Measurements from ENCODE around the gene UTP3.

The UTP3 gene

GRCh38 chr4:70713453-70714078, 25.2 kb downstream of the UTP3 start:
- H3K4me2 ChIP-seq (ENCODE audit: low read length), result no peak overlapping the region
- no peak overlapping the region for H3K27ac ChIP-seq
- H3K27me3 ChIP-seq (ENCODE audit: control insufficient read depth, insufficient read depth, low read length), result no peaks in the 10 kb centered on the region
- TF ChIP-seq CTCF (IDR thresholded peaks at IDR 0.05), result no peak
- H3K36me3 ChIP-seq (ENCODE audit: control insufficient read depth, insufficient read depth, low read length), result no peaks in the 10 kb centered on the region
- H3K9ac ChIP-seq, result no peak overlapping the region
- H3K4me3 ChIP-seq (ENCODE audit: low read depth, low read length), result no peak overlapping the region
- H3K4me1 ChIP-seq, result no peaks in the 10 kb centered on the region
- no peak overlapping the region for H2AFZ ChIP-seq
- H3K9me3 ChIP-seq (ENCODE audit: control insufficient read depth, low read length), result no peaks in the 10 kb centered on the region
- H3K79me2 ChIP-seq, result peaks cover 5% of the 10 kb centered on the region

GRCh38 chr4:70714079-70714887, 26.0 kb downstream of the UTP3 start:
- H3K27me3 ChIP-seq (ENCODE audit: control insufficient read depth, insufficient read depth, low read length), result no peaks in the 10 kb centered on the region
- H3K9ac ChIP-seq, result no peak overlapping the region
- H3K4me3 ChIP-seq (ENCODE audit: low read depth, low read length), result no peak overlapping the region
- no peak overlapping the region for H3K27ac ChIP-seq
- no peaks in the 10 kb centered on the region for H3K4me1 ChIP-seq
- no peaks in the 10 kb centered on the region for H3K36me3 ChIP-seq (ENCODE audit: control insufficient read depth, insufficient read depth, low read length)
- peaks cover 5% of the 10 kb centered on the region for H3K79me2 ChIP-seq
- no peak overlapping the region for H3K4me2 ChIP-seq (ENCODE audit: low read length)
- TF ChIP-seq CTCF (IDR thresholded peaks at IDR 0.05), result no peak
- no peaks in the 10 kb centered on the region for H3K9me3 ChIP-seq (ENCODE audit: control insufficient read depth, low read length)
- H2AFZ ChIP-seq, result no peak overlapping the region

GRCh38 chr4:70715097-70715496, 26.8 kb downstream of the UTP3 start:
- Histone ChIP-seq H3K4me3 (ENCODE audit: low read depth, low read length) (no peak overlapping the region), H3K36me3 (ENCODE audit: control insufficient read depth, insufficient read depth, low read length) (no peaks in the 10 kb centered on the region), H3K27me3 (ENCODE audit: control insufficient read depth, insufficient read depth, low read length) (no peaks in the 10 kb centered on the region), H2AFZ (no peak overlapping the region), H3K4me2 (ENCODE audit: low read length) (no peak overlapping the region), H3K9ac (no peak overlapping the region), H3K79me2 (peaks cover 5% of the 10 kb centered on the region), H3K9me3 (ENCODE audit: control insufficient read depth, low read length) (no peaks in the 10 kb centered on the region), H3K4me1 (no peaks in the 10 kb centered on the region), H3K27ac (no peak overlapping the region)
- TF ChIP-seq CTCF (IDR thresholded peaks at IDR 0.05), result no peak

GRCh38 chr4:70718811-70719604, 30.7 kb downstream of the UTP3 start:
- Histone ChIP-seq H3K4me1 (no peaks in the 10 kb centered on the region), H3K27ac (no peak overlapping the region), H3K4me3 (ENCODE audit: low read depth, low read length) (no peak overlapping the region), H2AFZ (no peak overlapping the region), H3K9me3 (ENCODE audit: control insufficient read depth, low read length) (no peaks in the 10 kb centered on the region), H3K27me3 (ENCODE audit: control insufficient read depth, insufficient read depth, low read length) (no peaks in the 10 kb centered on the region), H3K36me3 (ENCODE audit: control insufficient read depth, insufficient read depth, low read length) (no peaks in the 10 kb centered on the region), H3K79me2 (peaks cover 2% of the 10 kb centered on the region), H3K4me2 (ENCODE audit: low read length) (no peak overlapping the region), H3K9ac (no peak overlapping the region)
- no peak for TF ChIP-seq CTCF (IDR thresholded peaks at IDR 0.05)
